H1 (cell line): Measurements from ENCODE around the gene PTCSC3. TPM values are rescaled to one million over a fixed set of nuclear protein-coding genes. Genes with fewer than 3 reads are reported as not detected.

Experiments
- CTCF ChIA-PET: fragments of 300-600 bp; sonication (Branson Sonifier 250); formaldehyde crosslinking; loops from one replicate; lab custom pipeline; 2021; ENCODE audit not compliant: partially characterized antibody; lab: Charles Lee
- POLR2A ChIA-PET: fragments of 300-600 bp; sonication (Branson Sonifier 250); formaldehyde crosslinking; loops from one replicate; lab custom pipeline; 2021; ENCODE audit warnings: inconsistent platforms; ENCODE audit not compliant: partially characterized antibody; lab: Charles Lee
- DNase-seq, 2 experiments: peaks; one replicate each; pipeline versions ENCODE4 v3.0.0 to v3.0.0-alpha.2; 2010 to 2022; ENCODE audit warnings: low spot score in 2 of 2, low read depth in 1 of 2, mixed read lengths in 1 of 2
- FAIRE-seq: peaks from 2 replicates; lab custom pipeline; 2011; peaks lifted over from hg19 to GRCh38; lab: Jason Lieb, UNC
- H2AFZ ChIP-seq: 2 replicates; pipeline ENCODE4 v1.8.1; 2012; ENCODE audit warnings: low read length, inconsistent platforms
- H2AK5ac ChIP-seq: 2 replicates; pipeline ENCODE4 v1.6.1; 2013; ENCODE audit warnings: low read depth, low read length
- H2BK120ac ChIP-seq: replicated peaks from 2 replicates; pipeline ENCODE3; 2013; ENCODE audit warnings: low read depth, low read length, inconsistent platforms
- H2BK12ac ChIP-seq: 2 replicates; pipeline ENCODE4 v1.6.1; 2013; ENCODE audit warnings: low read depth, low read length
- H2BK15ac ChIP-seq: 2 replicates; pipeline ENCODE4 v1.6.1; 2013; ENCODE audit warnings: low read length
- H2BK20ac ChIP-seq: 2 replicates; pipeline ENCODE4 v1.6.1; 2013; ENCODE audit warnings: low read length
- H2BK5ac ChIP-seq: 2 replicates; pipeline ENCODE4 v1.6.1; 2013; ENCODE audit warnings: low read depth, low read length
- H3K14ac ChIP-seq: 2 replicates; pipeline ENCODE4 v1.6.1; 2013; ENCODE audit warnings: inconsistent platforms; ENCODE audit not compliant: insufficient read length
- H3K18ac ChIP-seq: 2 replicates; pipeline ENCODE4 v1.6.1; 2013; ENCODE audit warnings: low read length; ENCODE audit errors: extremely low read depth
- H3K23ac ChIP-seq: 2 replicates; pipeline ENCODE4 v1.6.1; 2013; ENCODE audit warnings: inconsistent platforms; ENCODE audit not compliant: insufficient read length
- H3K23me2 ChIP-seq: 2 replicates; pipeline ENCODE4 v1.6.1; 2013; ENCODE audit warnings: low read depth, low read length
- H3K27ac ChIP-seq: 2 replicates; pipeline ENCODE4 v1.6.1; 2011; ENCODE audit warnings: low read depth, low read length, inconsistent platforms
- H3K27me3 ChIP-seq, 4 experiments: replicated peaks in 1 of 4; 1 replicate in 1 of 4; 2 replicates in 3 of 4; pipeline versions ENCODE4 v1.6.1 to v1.8.1; 2011 to 2013; ENCODE audit warnings: low read length in 3 of 4, mild to moderate bottlenecking in 3 of 4, inconsistent platforms in 2 of 4, mixed read lengths in 2 of 4, moderate library complexity in 1 of 4; ENCODE audit not compliant: control insufficient read depth in 3 of 4, insufficient read depth in 3 of 4; ENCODE audit errors: extremely low read depth in 1 of 4
- H3K36me3 ChIP-seq, 4 experiments: 2 replicates each; pipeline versions ENCODE4 v1.6.1 to v1.8.1; 2011 to 2013; ENCODE audit warnings: mild to moderate bottlenecking in 4 of 4, low read length in 3 of 4, moderate library complexity in 2 of 4, control low read depth in 1 of 4, inconsistent platforms in 1 of 4; ENCODE audit not compliant: insufficient read depth in 4 of 4, control insufficient read depth in 2 of 4
- H3K4ac ChIP-seq: replicated peaks from 2 replicates; pipeline ENCODE3; 2013; ENCODE audit warnings: low read length, low read depth, mixed read lengths, inconsistent platforms; ENCODE audit not compliant: insufficient read length
- H3K4me1 ChIP-seq, 4 experiments: replicated peaks in 1 of 4; 1 replicate in 1 of 4; 2 replicates in 3 of 4; pipeline versions ENCODE4 v1.6.1 to v1.8.1; 2011 to 2013; ENCODE audit warnings: low read length in 3 of 4, inconsistent platforms in 2 of 4, mixed read lengths in 1 of 4; ENCODE audit not compliant: insufficient read depth in 4 of 4, control insufficient read depth in 3 of 4
- H3K4me2 ChIP-seq, 2 experiments: 2 replicates each; pipeline versions ENCODE4 v1.6.1 to v1.8.1; 2011 to 2013; ENCODE audit warnings: low read depth in 2 of 2, low read length in 2 of 2, control low read depth in 1 of 2, inconsistent platforms in 1 of 2, mild to moderate bottlenecking in 1 of 2; ENCODE audit not compliant: insufficient read depth in 1 of 2
- H3K4me3 ChIP-seq, 4 experiments: fragments of 200-600, 300-600 bp in 1 of 4; sonication (generic), shearing (Covaris generic), sonication (Bioruptor Twin) in 1 of 4; 2 replicates each; pipeline versions ENCODE4 v1.5.1 to v1.8.1; 2011 to 2016; ENCODE audit warnings: low read length in 4 of 4, low read depth in 3 of 4, control low read depth in 2 of 4, inconsistent platforms in 2 of 4, mild to moderate bottlenecking in 2 of 4, mixed read lengths in 1 of 4, moderate library complexity in 1 of 4; ENCODE audit not compliant: insufficient read depth in 2 of 4; ENCODE audit errors: extremely low read depth in 1 of 4
- H3K56ac ChIP-seq: replicated peaks from 2 replicates; pipeline ENCODE3; 2013; ENCODE audit warnings: low read depth, mild to moderate bottlenecking, mixed read lengths, low read length, inconsistent platforms; ENCODE audit not compliant: insufficient read length
- H3K79me1 ChIP-seq: 2 replicates; pipeline ENCODE4 v1.6.1; 2013; ENCODE audit warnings: low read depth, low read length, control low read depth
- H3K79me2 ChIP-seq, 2 experiments: 2 replicates each; pipeline versions ENCODE4 v1.6.1 to v1.8.1; 2012 to 2013; ENCODE audit warnings: low read length in 2 of 2, mild to moderate bottlenecking in 2 of 2, inconsistent platforms in 1 of 2; ENCODE audit not compliant: insufficient read depth in 2 of 2, control insufficient read depth in 1 of 2
- H3K9ac ChIP-seq, 4 experiments: replicated peaks in 1 of 4; 1 replicate in 1 of 4; 2 replicates in 3 of 4; pipeline versions ENCODE4 v1.6.1 to v1.8.1; 2011 to 2013; ENCODE audit warnings: low read depth in 3 of 4, low read length in 3 of 4, control low read depth in 2 of 4, mild to moderate bottlenecking in 2 of 4, moderate library complexity in 2 of 4, inconsistent platforms in 1 of 4; ENCODE audit errors: extremely low read depth in 1 of 4
- H3K9me3 ChIP-seq, 2 experiments: 2 replicates each; pipeline versions ENCODE4 v1.6.1 to v1.8.1; 2012 to 2013; ENCODE audit warnings: mild to moderate bottlenecking in 2 of 2, moderate library complexity in 2 of 2, control low read depth in 1 of 2, inconsistent platforms in 1 of 2, low read depth in 1 of 2, low read length in 1 of 2, mixed read lengths in 1 of 2; ENCODE audit not compliant: insufficient read depth in 2 of 2
- H4K20me1 ChIP-seq, 2 experiments: replicated peaks in 1 of 2; 2 replicates each; pipeline versions ENCODE3 to v1.8.1; 2011 to 2013; ENCODE audit warnings: inconsistent platforms in 2 of 2, low read length in 2 of 2, mild to moderate bottlenecking in 1 of 2; ENCODE audit not compliant: insufficient read depth in 2 of 2, control insufficient read depth in 1 of 2
- H4K5ac ChIP-seq: 2 replicates; pipeline ENCODE4 v1.6.1; 2013; ENCODE audit warnings: low read length, low read depth, mixed read lengths, inconsistent platforms; ENCODE audit not compliant: insufficient read length
- H4K8ac ChIP-seq: 2 replicates; pipeline ENCODE4 v1.8.0; 2013; ENCODE audit warnings: mild to moderate bottlenecking, moderate library complexity, low read length, inconsistent platforms; ENCODE audit not compliant: insufficient read depth; ENCODE audit errors: extremely low read depth
- H4K91ac ChIP-seq: replicated peaks from 2 replicates; pipeline ENCODE3; 2013; ENCODE audit warnings: low read length, mixed read lengths, inconsistent platforms; ENCODE audit not compliant: insufficient read length
- GABPA ChIP-seq: IDR thresholded peaks from 2 replicates; pipeline ENCODE4 v1.6.1; 2011; ENCODE audit warnings: mild to moderate bottlenecking, low read length, moderate library complexity, borderline replicate concordance; ENCODE audit not compliant: insufficient read depth
- JUND ChIP-seq: IDR thresholded peaks from 2 replicates; pipeline ENCODE4 v1.6.1; 2011; ENCODE audit warnings: mild to moderate bottlenecking, improper control_type of control experiment, low read length
- POLR2A ChIP-seq, 2 experiments: IDR thresholded peaks; 1 replicate in 1 of 2; 2 replicates in 1 of 2; pipeline ENCODE4 v1.6.1; 2011; ENCODE audit warnings: low read depth in 2 of 2, low read length in 2 of 2, mild to moderate bottlenecking in 2 of 2; ENCODE audit errors: control extremely low read depth in 1 of 2
- RAD21 ChIP-seq, 2 experiments: IDR thresholded peaks in 1 of 2; conservative IDR thresholded peaks in 1 of 2; 2 replicates each; pipeline ENCODE4 v1.6.1; 2011; ENCODE audit warnings: low read depth in 2 of 2, low read length in 2 of 2, improper control_type of control experiment in 1 of 2, inconsistent platforms in 1 of 2, mild to moderate bottlenecking in 1 of 2, moderate library complexity in 1 of 2
- SAP30 ChIP-seq: fragments of 300-600 bp; sonication (generic); IDR thresholded peaks from 2 replicates; pipeline ENCODE4 v1.7.1; 2012; ENCODE audit warnings: low read length, moderate library complexity, mild to moderate bottlenecking, inconsistent platforms; ENCODE audit not compliant: insufficient read depth, insufficient replicate concordance
- SIRT6 ChIP-seq: IDR thresholded peaks from one replicate; pipeline ENCODE4 v1.7.1; 2012; ENCODE audit warnings: low read length, inconsistent platforms
- TAF7 ChIP-seq: optimal IDR thresholded peaks from 2 replicates; pipeline ENCODE3; 2011; ENCODE audit warnings: low read depth, mild to moderate bottlenecking, inconsistent platforms, low read length, moderate library complexity, borderline replicate concordance
- ZNF274 ChIP-seq: IDR thresholded peaks from 2 replicates; pipeline ENCODE4 v1.7.0; 2012; ENCODE audit warnings: low read length, borderline replicate concordance; ENCODE audit errors: extremely low read depth
- WGBS, 2 experiments: shearing (Covaris generic) in 1 of 2; methylation state at CpG; one replicate each; pipeline versions ENCODE4 v1.1.6 to v1.1.7; 2013 to 2015; ENCODE audit warnings: low lambda C conversion rate in 2 of 2, mixed read lengths in 2 of 2, inconsistent platforms in 1 of 2, low coverage in 1 of 2, missing lambda C conversion rate in 1 of 2; ENCODE audit not compliant: insufficient replicate concordance in 2 of 2, insufficient coverage in 1 of 2, insufficient read length in 1 of 2; ENCODE audit errors: extremely low coverage in 1 of 2, missing lambda C conversion rate in 1 of 2; 5-methylcytosine and 5-hydroxymethylcytosine counted together
- polyA plus RNA-seq, 7 experiments: library from polyadenylated mRNA; depleted of rRNA in 3 of 7; stranded (reverse) in 5 of 7; unstranded in 2 of 7; fragments of >200 nt in 5 of 7; fragments of 200-250 nt in 2 of 7; gene quantifications; 1 replicate in 5 of 7; 2 replicates in 1 of 7; 4 replicates in 1 of 7; pipeline versions ENCODE4 v1.2.1 to v1.2.3, GENCODE V29; 2011 to 2013; ENCODE audit warnings: missing spikeins in 2 of 7, mixed read lengths in 2 of 7
- total RNA-seq: library from RNA; stranded (reverse); fragmentation: NEBNext Ultra II Directional; extraction: Animal tissue kit (Norgen Biotek cat#: 25700); gene quantifications from 2 replicates; pipeline ENCODE4 v1.2.1, GENCODE V29; 2021
- TF ChIP-seq, protein P1 (sequence below): IDR thresholded peaks from 2 replicates; pipeline ENCODE4 v1.6.1; 2012; ENCODE audit warnings: inconsistent platforms

Gene PTCSC3
- total and polyA plus RNA-seq, 2 of the 8 experiments (the other 6 are each of a cell fraction or from before 2014, with no cell fraction given), result not detected

DNA sequence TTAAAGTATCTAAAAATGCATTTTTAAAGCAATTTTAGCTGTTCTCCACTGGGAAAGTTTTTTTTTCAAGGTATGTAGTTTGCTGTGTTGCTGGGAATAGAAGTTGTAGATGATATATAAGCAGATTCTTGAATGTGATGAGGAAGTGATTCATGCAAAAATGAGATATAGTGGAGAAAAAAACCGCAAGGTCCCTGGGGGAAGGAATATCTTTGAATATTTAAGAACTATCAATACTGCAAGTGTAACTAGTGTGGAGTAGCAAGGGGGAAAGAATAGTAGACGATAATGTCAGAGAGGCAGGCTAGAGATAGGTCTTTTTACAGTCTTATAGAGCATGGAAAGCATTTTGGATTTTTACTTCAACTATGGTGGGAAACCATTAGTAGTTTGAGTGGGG lies 42.5 kb downstream of the PTCSC3 start:
- Histone ChIP-seq H3K4me3 (no peak overlapping the region), H2AK5ac (no peak overlapping the region), H3K36me3 (no peaks in the 10 kb centered on the region), H2BK120ac (no peak overlapping the region), H3K27me3 (no peaks in the 10 kb centered on the region), H2BK20ac (no peak overlapping the region), H3K79me1 (no peaks in the 10 kb centered on the region), H2AFZ (no peak overlapping the region), H2BK12ac (no peak overlapping the region), H2BK5ac (no peak overlapping the region), H3K23me2 (no peaks in the 10 kb centered on the region; the same call in 1 of the 2 replicates), H3K4me2 (no peak overlapping the region), H4K20me1 (no peaks in the 10 kb centered on the region), H2BK15ac (no peak overlapping the region), H4K91ac (no peak overlapping the region), H3K14ac (no peak overlapping the region), H3K9ac (no peak overlapping the region), H3K23ac (no peak overlapping the region), H4K5ac (no peak overlapping the region), H3K79me2 (no peaks in the 10 kb centered on the region), H3K9me3 (no peaks in the 10 kb centered on the region), H3K56ac (no peak overlapping the region), H3K4ac (no peak overlapping the region), H3K4me1 (peaks cover 0 to 3% (median under 1%) of the 10 kb centered on the region in 4 experiments; a peak in 2 of 7 replicates), H3K27ac (no peak overlapping the region), H3K18ac (no peak overlapping the region), H4K8ac (no peak overlapping the region)
- POLR2A ChIA-PET, result no interaction called here
- CTCF ChIA-PET, result no interaction called here
- no peak for DNase-seq
- TF ChIP-seq, protein P1, sequence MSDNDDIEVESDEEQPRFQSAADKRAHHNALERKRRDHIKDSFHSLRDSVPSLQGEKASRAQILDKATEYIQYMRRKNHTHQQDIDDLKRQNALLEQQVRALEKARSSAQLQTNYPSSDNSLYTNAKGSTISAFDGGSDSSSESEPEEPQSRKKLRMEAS, result no peak
- TF ChIP-seq RAD21 (IDR thresholded peaks at IDR 0.05 in 1 of 2, conservative IDR thresholded peaks at IDR 0.05 in 1 of 2; ENCODE audit: low read depth in 2 of 2, low read length in 2 of 2), result no peak
- TF ChIP-seq SIRT6, result no peak
- no peak for TF ChIP-seq TAF7
- no peak for TF ChIP-seq SAP30
- no peak for TF ChIP-seq JUND
- TF ChIP-seq ZNF274, result no peak
- no peak for TF ChIP-seq GABPA
- TF ChIP-seq POLR2A (IDR thresholded peaks at IDR 0.05; ENCODE audit: control extremely low read depth in 1 of 2, low read depth in 2 of 2, low read length in 2 of 2), result no peak
- no peak for FAIRE-seq
- WGBS, 2 experiments, result 85% methylated on average over 2 of the region's 2 CpGs; no CpG with 5 or more reads in 1 of the 2 experiments
